Stimulated activated CD8-positive, alpha-beta memory T cell treated with anti-CD3 and anti-CD28 coated beads, Interleukin-12 subunit alpha, Interleukin-12 subunit beta, amount 100 ng/mL, for 1 hour (primary cell): ENCODE data around the gene SKOR1.

ENCODE experiments used
- DNase-seq: peaks from one replicate; pipeline ENCODE4 v3.0.0-alpha.2; 2020; ENCODE audit warnings: low read depth

The SKOR1 gene, protein sequence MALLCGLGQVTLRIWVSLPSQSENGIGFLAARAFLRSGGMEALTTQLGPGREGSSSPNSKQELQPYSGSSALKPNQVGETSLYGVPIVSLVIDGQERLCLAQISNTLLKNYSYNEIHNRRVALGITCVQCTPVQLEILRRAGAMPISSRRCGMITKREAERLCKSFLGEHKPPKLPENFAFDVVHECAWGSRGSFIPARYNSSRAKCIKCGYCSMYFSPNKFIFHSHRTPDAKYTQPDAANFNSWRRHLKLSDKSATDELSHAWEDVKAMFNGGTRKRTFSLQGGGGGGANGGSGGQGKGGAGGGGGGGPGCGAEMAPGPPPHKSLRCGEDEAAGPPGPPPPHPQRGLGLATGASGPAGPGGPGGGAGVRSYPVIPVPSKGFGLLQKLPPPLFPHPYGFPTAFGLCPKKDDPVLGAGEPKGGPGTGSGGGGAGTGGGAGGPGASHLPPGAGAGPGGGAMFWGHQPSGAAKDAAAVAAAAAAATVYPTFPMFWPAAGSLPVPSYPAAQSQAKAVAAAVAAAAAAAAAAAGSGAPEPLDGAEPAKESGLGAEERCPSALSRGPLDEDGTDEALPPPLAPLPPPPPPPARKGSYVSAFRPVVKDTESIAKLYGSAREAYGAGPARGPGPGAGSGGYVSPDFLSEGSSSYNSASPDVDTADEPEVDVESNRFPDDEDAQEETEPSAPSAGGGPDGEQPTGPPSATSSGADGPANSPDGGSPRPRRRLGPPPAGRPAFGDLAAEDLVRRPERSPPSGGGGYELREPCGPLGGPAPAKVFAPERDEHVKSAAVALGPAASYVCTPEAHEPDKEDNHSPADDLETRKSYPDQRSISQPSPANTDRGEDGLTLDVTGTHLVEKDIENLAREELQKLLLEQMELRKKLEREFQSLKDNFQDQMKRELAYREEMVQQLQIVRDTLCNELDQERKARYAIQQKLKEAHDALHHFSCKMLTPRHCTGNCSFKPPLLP

DNA sequence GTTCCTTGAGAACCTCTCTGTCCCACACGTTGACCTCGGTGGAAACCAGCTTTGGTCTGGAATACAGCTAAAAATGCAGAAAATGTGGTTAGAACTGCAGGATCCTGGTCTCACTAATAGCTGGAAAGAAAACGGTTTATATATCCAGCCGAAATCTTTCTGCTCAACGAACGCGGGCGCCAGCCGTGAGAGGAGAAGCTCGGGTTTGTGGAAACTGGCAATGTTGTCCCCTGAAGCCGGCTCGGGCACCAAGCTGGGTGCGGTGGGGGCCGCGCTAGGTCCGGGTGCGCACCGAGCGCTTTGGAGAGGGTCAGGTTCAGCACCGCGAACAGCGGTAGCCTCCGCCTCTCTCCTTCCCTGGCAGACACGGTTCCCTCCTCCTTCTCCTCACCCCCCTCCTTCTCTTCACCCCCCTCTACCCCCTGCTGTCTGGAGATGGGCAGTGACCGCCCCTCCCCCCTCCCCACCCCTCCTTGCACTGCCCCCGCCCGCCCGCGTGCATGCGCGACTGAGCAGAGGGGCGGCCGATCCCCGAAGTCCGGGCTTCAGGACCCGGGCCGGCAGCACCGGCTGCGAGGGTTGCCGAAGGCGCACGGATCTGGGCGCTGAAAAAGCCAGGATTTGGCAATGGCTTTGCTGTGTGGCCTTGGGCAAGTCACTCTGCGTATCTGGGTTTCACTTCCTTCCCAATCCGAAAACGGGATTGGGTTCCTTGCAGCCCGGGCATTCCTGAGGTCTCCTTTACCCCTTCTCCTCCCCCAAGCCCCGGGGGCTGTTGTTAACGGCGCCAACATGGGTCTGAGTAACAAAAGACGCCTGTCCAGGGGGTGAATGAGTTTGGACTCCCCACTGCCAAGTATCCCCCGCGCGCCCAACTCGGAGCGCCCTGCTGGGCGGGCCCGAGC lies at the start of gene SKOR1:
Gene SKOR1, plus strand, starts transcription at position 534 of the 905 bp plus-strand sequence. Its CDS starts 94 bp downstream, at position 628.
- no peak for DNase-seq

DNA sequence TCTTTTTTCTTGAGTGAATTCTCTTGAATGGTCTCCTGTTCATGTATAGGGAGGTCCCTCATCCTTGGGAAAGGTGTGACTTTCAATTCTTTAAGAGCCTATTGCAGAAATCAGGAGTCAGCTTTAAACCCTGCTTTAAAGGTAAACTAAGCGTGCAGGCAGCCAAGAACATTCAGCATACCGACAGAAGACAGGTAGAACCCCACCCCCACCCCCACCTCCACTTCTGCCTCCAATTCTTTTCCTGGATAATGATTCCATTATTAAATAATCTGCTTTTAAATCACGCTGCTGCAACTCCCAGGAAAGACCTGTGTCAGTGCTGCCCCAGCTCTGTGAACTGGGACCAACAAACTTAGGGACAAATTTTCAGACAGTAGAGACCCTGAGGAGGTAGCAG lies 49.3 kb upstream of the SKOR1 start:
- DNase-seq = no peak

DNA sequence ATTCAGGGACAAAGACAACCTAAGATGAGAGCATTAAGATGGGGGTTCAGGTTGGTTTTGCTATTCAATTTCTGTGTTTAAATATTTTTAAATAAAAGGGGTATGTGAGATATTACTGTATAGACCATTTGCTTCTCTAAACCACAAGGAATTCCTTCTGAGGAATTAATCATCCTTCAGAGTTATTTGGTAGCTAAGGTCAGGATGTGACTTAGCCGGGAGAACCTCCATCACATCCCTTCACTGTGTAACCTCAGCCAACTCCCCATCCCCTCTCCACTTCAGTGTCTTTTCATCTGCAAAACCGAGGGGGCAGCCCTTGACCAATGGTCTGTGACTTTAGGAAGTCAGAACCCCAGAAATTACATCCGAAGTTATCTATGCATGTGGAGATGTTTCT lies 48.7 kb upstream of the SKOR1 start:
- no peak for DNase-seq

DNA sequence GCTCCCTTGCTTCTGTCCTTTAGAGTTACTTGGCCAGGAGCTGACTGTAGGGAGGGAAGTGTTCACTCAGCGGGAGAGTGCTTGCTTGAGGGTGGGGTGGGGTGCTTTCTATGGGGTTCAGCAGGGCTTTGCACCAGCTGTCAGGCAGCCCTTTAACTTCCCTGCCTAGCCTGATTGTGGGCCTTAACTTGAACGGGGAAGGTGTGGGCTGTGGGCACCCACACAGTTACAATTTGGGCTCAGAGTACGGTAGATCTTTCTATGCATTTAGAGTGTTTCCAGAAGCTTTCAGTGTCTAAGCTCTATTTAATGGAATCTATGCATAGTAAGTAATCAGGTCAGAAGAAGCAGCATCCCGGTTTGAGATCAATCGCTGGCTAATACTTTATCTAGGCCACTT lies 48.2 kb upstream of the SKOR1 start:
- no peak for DNase-seq

DNA sequence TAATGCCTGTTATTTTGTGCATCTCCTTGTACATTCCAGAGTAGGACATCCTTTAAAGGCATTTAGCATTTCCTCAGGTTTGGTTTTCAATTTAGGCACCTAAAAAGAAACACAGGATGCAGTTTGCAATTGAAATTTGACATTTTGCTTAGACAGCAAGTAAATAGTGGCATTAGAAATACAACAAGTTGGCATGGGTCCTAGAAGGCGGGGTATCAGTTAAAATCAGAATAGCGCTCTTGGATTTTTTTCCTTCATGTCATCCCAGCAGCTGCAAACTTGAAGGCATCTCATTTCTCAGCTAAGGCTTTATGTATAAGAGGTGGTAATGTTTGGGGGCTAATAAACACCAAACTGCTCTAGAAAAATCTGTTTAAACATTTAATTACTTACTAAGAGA lies 47.5 kb upstream of the SKOR1 start:
- no peak for DNase-seq

DNA sequence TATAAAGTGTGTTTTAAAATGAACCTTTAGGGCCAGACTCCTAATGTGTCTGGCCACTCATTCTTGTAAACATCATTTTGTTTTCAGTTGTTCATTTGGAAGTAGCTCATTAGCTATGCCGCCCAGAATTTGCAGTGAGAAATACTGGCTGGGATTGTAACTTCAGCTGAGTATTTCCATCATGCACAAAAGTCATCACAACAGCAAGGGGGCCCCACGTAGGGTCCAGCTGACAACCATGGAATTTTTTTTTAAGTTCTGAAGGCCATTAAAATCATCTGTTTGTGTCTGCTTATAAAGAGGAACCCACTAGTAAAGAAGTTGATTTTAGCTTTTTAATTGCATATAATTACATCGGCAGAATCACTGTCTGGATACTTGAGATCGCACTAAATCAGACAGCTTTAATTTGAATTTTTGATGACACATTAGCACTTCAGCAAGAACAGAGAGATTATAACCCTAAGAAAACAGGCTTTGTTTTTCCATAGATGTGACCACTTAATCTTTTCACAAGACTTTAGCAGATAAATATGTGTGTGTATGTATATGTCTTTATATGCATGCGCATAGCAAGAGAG lies 46.3 kb upstream of the SKOR1 start:
- no peak for DNase-seq

DNA sequence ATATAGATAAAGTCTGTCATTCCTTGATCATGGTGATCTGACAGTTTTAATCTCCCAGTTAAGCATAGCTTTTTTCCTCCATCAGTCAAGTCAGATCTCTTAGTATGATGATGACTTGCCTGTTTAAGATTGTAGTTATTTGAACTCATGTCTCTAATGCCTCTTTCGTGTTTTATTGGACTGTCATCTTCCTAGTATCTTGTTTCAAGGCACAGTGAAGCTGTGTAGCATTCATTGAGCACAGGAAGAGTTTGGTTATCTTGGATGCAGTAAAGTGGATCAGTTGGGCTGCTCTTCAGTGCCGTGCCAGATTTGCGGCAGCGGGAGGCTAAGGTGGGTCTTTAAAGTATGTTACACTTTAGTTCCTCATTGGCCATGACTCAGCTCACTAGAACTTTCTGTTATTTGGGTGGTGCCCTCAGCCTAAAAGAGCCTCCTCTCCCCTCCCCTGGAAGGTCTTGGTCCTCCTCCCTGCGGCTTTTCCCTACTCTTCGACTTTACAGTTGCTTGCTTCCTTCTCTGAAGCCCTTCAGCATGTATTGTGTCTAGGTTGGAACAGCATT lies 45.7 kb upstream of the SKOR1 start:
- DNase-seq = no peak

DNA sequence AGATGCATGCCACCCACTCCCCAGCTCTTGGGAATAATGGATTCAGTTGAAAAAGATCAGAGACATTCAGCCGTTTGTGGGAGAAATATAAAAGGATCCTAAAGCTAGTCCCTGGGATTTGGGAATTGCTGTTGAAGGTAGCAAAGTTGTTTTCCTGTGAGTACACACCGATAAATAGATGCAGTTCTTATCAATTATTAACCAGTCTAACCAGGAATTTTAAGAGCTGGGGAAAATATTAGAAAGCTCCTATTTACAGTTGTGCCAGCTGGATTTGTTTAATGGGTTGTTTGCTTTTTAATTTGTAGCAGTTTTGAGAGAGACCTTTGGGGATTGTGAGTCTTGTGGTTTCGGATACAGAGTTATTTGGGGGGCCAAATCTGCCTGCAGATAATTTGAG lies 44.2 kb upstream of the SKOR1 start:
- DNase-seq = no peak

DNA sequence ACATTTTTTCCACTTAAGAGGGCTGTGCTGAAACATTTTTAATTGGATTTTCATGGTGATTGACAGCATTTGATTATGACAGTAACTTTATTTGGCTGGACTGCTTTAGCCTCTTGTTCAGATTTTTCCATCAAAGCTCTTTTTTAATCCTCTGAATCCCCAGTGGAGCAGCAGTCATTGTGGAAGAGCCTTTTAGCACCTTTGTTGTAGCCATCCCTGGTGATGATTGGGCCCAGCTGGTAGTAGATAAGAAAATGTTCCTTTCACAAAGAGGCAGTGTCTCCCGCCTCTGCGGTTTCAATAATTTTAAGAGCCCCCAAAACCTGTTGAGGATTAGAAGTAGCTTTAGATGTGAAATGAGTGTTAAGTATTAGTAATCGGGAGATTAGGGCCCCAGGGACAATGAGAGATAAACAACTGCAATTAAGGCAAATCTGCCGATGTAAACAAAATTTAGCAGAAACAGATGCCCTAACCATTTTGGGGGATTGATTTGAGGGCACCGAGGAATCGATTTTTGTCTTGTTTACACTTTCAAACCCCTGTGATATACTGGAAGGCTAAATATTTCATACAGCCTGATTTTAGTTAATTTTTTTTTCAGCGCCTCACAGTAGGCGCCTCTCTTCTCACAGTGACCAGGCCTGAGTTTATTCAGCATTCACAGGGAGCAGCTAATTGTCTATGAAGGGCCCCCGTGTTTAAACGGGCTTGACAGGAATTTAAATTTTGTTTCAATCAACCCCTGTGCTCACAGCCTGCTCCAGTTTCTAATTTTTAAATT lies 43.2 kb upstream of the SKOR1 start:
- DNase-seq = no peak

DNA sequence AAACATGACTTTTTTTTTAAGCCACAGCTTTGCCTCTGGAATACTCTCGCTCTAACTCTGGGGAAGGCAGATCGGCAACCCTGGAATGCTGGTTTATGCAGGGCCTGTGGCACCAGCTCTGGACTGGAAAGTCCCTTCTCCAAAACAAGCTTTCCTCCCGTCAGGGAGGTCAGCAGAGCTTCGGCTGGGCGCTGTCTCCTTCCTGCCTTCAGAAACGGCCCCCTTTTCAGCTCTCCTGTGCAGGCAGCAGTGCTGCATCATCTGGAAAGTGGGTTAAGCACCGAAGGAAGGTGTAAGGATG lies 42.7 kb upstream of the SKOR1 start:
- no peak for DNase-seq

DNA sequence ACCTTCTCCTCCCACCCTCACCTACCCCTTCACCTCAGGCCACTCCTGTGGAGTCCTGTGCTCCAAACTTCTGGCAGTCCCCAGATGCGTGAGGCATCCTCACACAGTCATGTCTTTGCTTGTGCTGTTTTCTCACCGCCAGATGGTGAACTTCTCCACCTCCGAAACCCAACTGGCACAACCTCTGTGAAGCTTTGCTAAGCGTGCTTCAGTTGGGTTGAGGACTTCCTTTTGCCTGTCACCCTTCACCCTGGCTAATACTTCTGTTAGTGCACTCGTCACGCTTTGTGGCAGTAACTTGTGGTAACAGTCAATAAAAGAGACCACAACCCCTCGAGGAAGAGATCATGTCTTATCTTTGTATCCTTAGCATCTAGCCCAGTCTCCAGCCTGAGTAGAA lies 42.0 kb upstream of the SKOR1 start:
- DNase-seq = peak; percentile 25

DNA sequence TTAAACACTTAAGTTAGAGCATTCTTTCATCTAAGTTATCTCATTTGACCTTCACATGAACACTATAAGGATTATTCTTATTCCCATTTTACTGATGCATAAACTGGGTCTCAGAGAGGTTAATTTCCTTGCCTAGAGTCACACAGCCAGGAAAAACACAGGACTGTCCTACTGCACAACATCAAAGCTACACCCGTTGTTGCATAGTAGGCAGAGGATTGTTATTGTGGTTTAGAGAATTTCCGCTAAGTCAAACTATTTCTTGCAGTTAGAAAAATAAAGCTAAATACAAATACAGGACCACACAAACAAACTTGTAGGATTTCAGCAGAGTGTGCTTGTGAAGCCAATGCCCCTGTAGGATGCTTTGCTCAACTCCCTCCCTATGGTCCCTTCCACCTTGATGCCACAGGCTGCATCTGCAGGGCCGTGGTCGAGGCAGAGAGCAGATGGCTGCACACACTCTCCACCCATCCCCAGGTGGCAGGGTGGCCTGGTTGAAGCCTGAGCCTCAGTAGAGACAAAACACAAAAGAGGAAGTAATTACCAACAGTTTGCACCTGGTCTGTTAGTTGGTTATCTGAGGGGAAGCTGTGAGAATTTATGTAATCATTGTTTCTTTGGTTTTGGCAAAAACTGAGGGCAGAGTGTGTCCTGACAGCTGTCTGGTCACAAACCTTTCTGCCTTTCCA lies 41.1 kb upstream of the SKOR1 start:
- no peak for DNase-seq

DNA sequence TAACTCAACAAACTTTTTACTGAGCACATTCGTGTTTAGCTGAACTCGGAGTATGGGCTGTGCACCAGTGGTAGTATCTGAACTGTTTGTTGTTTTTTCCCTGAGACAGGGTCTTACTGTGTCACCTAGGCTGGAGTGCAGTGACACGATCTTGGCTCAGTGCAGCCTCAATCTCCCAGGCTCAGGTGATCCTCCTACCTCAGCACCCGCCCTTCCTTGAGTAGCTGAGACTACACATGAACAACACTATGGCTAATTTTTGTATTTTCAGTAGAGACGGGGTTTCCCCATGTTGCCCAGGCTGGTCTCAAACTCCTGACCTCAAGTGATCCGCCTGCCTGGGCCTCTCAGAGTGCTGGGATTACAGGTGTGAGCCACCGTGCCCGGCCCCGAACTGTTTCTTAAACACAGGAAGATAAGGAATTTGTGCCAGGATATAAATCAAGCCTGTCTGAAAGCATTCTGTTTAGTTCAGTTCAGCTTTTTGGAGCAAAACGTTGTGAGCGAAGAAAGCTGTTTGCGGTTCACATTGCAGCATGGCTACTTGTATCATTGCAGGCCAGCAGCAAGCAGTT lies 40.4 kb upstream of the SKOR1 start:
- DNase-seq = no peak

DNA sequence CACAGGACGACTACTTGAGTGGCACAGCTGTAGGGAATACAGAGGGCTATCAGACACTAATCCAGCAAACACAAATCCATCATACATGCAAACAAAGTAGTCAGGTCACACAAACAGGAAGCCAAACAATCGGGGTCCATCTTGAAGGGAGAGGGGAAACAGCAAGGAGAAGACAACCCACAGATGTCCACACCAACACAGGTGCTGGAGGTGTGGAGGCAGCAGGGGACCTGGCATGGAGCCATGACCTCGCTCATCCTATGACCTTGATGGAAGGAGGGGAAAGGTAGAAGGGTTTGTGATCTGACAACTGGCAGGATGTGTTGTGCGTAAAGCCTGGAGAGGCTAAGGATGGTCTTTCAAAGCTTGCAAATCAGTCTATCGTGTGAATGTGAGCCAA lies 39.9 kb upstream of the SKOR1 start:
- no peak for DNase-seq

DNA sequence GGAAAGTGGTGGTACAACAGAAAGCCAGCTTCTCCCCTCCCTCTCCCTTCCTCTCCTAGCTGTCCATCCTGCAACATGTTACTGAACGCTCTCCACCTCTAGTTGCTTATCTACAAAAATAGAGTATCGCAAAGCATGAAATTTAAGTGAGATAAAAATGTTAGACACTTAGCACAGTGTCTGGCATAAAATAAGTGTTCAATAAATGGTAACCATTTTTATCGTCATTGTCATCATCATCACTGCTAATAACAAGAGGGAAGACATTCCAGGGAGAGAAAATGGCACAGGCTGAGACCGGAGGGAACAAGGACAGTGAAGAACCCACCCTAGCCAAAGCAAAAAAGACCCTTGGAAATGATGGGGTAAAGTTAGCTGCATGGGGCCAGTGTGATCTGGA lies 38.7 kb upstream of the SKOR1 start:
- no peak for DNase-seq

DNA sequence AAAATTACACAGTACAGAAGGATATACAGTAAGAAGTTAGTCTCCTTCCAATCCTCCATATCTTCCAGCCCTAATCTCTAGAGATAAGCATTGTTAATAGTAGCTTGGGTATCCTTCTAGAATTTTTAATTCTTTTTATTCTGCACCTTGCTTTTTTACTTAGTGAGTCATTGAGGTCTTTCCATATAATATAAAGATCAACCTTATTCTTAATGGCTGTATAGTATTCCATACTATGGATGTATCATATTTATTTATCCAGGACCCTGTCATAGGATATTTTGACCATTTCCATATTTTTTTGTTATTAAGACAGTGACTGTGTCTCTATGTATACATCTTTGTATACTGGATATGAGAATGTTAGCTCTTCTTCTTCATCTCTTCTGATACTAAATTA lies 36.3 kb upstream of the SKOR1 start:
- no peak for DNase-seq

DNA sequence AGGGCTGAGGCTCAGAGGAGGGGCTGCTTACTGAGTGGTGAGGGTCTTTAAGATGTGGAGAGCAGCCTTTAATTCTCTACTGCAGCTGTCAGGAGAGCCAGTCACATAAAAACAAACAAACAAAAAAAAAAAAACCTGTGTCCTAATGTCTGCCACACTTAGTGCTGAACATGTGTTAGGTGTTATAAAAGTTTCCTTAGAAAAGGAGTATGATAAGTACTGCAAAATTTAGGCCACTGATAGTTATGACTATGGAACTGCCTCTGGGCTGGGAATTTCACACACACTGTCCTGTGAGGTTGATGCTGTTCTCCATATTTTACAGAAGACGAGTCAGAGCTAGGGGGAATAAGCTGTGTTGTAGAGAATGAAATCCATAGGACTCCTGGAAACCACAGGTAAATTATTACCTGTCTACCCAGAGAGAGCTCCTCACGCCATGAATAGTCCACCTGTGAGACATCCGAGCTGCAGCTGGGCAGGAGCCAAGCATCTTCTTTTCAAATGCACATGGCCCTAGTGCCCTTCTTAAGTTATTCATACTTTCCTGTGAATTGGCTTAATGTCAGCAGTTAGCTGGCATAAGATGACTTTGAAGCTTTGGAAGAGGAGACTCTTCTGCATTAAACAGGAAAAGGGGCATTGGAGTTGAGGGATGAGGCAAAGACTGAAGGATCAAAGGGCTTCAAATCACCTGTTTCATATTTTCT lies 34.5 kb upstream of the SKOR1 start:
- no peak for DNase-seq

DNA sequence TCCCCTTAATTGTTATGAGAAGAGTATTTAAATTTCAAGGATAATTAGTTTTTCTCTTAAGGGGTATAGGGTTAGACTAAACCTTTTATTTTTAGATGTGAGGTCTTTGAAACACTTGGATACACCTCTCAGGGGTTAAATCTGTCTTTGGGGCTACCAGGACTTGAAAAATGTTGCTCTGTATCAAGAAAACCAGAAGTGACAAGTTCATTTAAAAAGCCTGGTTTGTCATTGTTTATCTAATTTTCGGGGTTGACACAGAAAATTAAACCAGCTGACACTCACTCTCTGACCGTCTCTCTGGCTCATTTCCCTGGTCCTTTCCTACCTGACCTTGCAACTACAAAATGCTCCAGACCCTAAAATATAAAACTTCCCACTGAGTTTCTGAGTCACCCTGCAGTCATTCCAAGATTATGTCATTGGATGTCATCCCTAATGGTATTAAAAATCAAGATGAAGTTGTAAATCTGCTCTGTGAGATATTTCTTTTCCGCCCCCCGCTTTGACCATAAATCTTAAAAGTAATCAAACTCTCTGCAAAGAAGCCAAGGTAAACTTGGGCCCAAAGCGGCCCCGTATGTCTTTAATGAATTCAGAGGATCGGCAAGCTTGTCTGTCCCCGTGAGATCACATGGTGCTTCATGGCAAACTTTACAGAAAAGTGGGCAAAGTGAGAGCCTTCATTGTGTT lies 32.9 kb upstream of the SKOR1 start:
- no peak for DNase-seq
